COLO668 (cell line): Measurements from ENCODE around the gene EFNB2.

Experiments
- DNase-seq: peaks from one replicate; lab custom pipeline; 2025; ENCODE audit not compliant: unreplicated experiment; lab: John Stamatoyannopoulos, UW

Gene EFNB2

DNA sequence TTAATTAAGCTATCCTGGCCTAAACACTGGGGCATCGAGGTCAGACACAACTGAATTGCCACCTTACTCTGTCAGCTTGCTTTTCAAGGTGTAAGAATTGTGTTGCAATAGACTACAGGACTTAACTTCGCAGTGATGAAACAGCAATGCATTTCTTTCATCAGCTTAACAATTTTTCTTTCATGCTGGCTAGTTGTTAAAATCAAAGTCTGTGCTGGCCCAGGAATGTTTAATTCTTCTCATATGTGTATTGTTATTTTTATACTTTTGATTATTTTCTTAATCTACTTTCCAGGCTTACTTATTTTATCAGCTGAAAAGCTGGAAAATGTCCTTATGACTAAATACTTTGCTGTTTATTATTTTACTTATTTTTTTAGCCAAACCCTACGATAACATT lies 79.7 kb downstream of the EFNB2 start:
- no peak for DNase-seq

DNA sequence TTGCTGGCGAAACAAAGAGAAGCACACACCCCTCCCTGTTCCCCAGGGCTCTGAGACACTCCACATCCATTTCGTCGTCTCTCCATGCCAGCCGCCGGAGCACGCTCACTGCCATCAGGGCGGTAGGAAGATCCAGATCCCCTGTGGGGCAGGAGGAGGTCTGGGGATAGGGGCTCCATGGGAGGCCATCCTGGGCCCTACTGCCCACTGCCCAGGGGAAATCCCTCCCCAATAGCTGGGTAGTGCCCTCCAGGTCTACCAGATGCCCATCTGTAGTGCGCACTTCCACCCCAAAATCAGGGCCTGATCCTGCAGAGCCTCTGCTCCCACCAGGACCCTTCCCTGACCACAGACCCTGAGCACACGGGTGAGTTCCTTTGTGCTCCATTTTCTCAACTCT lies 80.3 kb downstream of the EFNB2 start:
- no peak for DNase-seq

GRCh38 chr13:106453101-106453500 lies 82.4 kb downstream of the EFNB2 start:
- no peak for DNase-seq

GRCh38 chr13:106450991-106451390 lies 84.5 kb downstream of the EFNB2 start:
- no peak for DNase-seq

DNA sequence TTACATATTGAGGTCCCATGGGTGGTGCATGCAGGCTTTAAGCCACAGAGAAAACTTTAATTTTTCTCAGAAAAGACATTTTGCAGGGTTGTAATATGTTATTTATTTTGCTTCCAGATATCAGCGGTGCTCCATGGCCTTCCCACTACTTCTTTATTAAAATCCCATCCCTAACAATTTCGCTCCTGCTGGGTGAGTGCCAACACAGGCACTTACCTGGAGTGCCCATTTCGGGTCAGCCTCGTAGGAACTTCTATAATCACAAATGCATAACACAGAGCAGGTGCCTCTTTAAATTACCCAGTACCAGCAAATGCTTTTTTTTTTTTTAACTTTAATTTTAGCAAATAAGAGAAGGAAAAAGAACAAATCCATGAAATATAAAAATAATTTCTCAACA lies 86.4 kb downstream of the EFNB2 start:
- DNase-seq, result no peak

- DNase-seq, result no peak
Measured at GRCh38 chr13:106445996-106446395, 89.5 kb downstream of the EFNB2 start.

- DNase-seq, result no peak
Measured at GRCh38 chr13:106443607-106444322, 91.7 kb downstream of the EFNB2 start.

DNA sequence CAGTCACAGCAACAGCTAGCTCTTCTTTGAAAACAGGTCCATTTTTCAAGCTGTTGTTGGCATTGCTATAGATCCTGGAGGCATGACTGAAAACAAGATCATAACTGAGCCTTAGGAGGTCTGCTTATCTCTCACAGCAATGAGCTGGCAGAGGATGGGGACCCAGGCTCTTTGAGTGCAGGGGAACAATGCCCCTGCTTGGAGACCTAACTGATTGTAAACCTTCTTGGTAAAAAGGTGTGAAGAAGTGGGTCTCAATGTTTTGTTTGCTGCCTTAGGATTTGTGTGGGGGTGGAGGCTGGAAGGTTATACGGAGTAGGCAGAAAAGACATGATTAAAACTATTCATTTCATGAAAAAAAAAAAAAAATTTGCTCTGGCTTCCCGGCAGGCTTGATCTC lies 94.6 kb downstream of the EFNB2 start:
- no peak for DNase-seq
